ENCODE results near the gene P3H2.

Gene P3H2

GRCh38 chr3:189909139-189909538 lies 211.6 kb downstream of the P3H2 start:
- DNase-seq (ENCODE audit: insufficient read length, low spot score), result no peak
- TF ChIP-seq POLR2AphosphoS5 (IDR thresholded peaks at IDR 0.05; ENCODE audit: low read depth, low read length), result no peak
- no peak for FAIRE-seq

GRCh38 chr3:189908646-189909045 lies 212.1 kb downstream of the P3H2 start:
- no peak for FAIRE-seq
- TF ChIP-seq POLR2AphosphoS5 (IDR thresholded peaks at IDR 0.05; ENCODE audit: low read depth, low read length), result no peak
- no peak for TF ChIP-seq SPI1 (IDR thresholded peaks at IDR 0.05; ENCODE audit: low read depth, low read length)
- no peak for TF ChIP-seq TAF1 (IDR thresholded peaks at IDR 0.05; ENCODE audit: low read depth, low read length)
- TF ChIP-seq PAX5 (IDR thresholded peaks at IDR 0.05; ENCODE audit: insufficient read depth, low read length, severe bottlenecking), result no peak
- no peak for TF ChIP-seq POLR2A (IDR thresholded peaks at IDR 0.05; ENCODE audit: low read depth, low read length)

GRCh38 chr3:189907803-189908202 lies 212.9 kb downstream of the P3H2 start:
- no peak for TF ChIP-seq TAF1 (IDR thresholded peaks at IDR 0.05; ENCODE audit: low read depth, low read length)
- TF ChIP-seq POU2F2 (IDR thresholded peaks at IDR 0.05; ENCODE audit: low read depth, low read length), result no peak
- TF ChIP-seq SPI1 (IDR thresholded peaks at IDR 0.05; ENCODE audit: low read depth, low read length), result no peak
- no peak for TF ChIP-seq POLR2A (IDR thresholded peaks at IDR 0.05; ENCODE audit: low read depth, low read length)
- no peak for TF ChIP-seq POLR2AphosphoS5 (IDR thresholded peaks at IDR 0.05; ENCODE audit: low read depth, low read length)
- TF ChIP-seq PAX5 (IDR thresholded peaks at IDR 0.05; ENCODE audit: insufficient read depth, low read length, severe bottlenecking), result no peak
- DNase-seq (ENCODE audit: insufficient read length, low spot score) (no peak), FAIRE-seq (no peak)

More at GRCh38 chr3:189908646-189909045, 212.1 kb downstream of the P3H2 start:
- DNase-seq (ENCODE audit: insufficient read length, low spot score), result no peak
